GM21360 (cell line): Measurements from ENCODE around the gene CRACDL.

Experiments
- ATAC-seq: cut with Tn5 transposase; IDR thresholded peaks from one replicate; pipeline ENCODE4 v1.9.1; 2021; ENCODE audit warnings: mild to moderate bottlenecking, moderate library complexity; ENCODE audit not compliant: unreplicated experiment

Gene CRACDL

GRCh38 chr2:98866033-98866432, 70.0 kb downstream of the CRACDL start:
- ATAC-seq: no peak

- no peak for ATAC-seq
These were observed 74.4 kb downstream of the CRACDL start for GRCh38 chr2:98861601-98862000.

GRCh38 chr2:98859323-98859722, 76.7 kb downstream of the CRACDL start:
- ATAC-seq: no peak

GRCh38 chr2:98857001-98857400, 79.0 kb downstream of the CRACDL start:
- ATAC-seq: no peak

- ATAC-seq: no peak
These were observed 81.3 kb downstream of the CRACDL start for GRCh38 chr2:98854682-98855081.

GRCh38 chr2:98852932-98853331, 83.1 kb downstream of the CRACDL start:
- no peak for ATAC-seq

GRCh38 chr2:98850074-98850473, 86.0 kb downstream of the CRACDL start:
- no peak for ATAC-seq

- no peak for ATAC-seq
These were observed 86.9 kb downstream of the CRACDL start for GRCh38 chr2:98849113-98849512.

- no peak for ATAC-seq
These were observed 88.2 kb downstream of the CRACDL start for GRCh38 chr2:98847853-98848252.

- no peak for ATAC-seq
These were observed 90.0 kb downstream of the CRACDL start for GRCh38 chr2:98846041-98846440.

- no peak for ATAC-seq
These were observed 93.9 kb downstream of the CRACDL start for GRCh38 chr2:98842136-98842535.

GRCh38 chr2:98839292-98839691, 96.7 kb downstream of the CRACDL start:
- ATAC-seq: no peak

- no peak for ATAC-seq
These were observed 100.1 kb downstream of the CRACDL start for GRCh38 chr2:98835831-98836385.

GRCh38 chr2:98833917-98834263, 102.1 kb downstream of the CRACDL start:
- ATAC-seq: no peak

GRCh38 chr2:98833172-98833916, 102.7 kb downstream of the CRACDL start:
- ATAC-seq: no peak

- no peak for ATAC-seq
These were observed 103.9 kb downstream of the CRACDL start for GRCh38 chr2:98832172-98832571.

GRCh38 chr2:98830571-98831145, 105.4 kb downstream of the CRACDL start:
- no peak for ATAC-seq

- ATAC-seq: no peak
These were observed 106.3 kb downstream of the CRACDL start for GRCh38 chr2:98829581-98830270.

GRCh38 chr2:98828793-98829371, 107.1 kb downstream of the CRACDL start:
- no peak for ATAC-seq

- no peak for ATAC-seq
These were observed 107.7 kb downstream of the CRACDL start for GRCh38 chr2:98828369-98828744.

- no peak for ATAC-seq
These were observed 108.2 kb downstream of the CRACDL start for GRCh38 chr2:98827625-98828368.
